Adrenal gland (tissue), 12 donors: Measurements from ENCODE around the gene WLS. TPM values are rescaled to one million over a fixed set of nuclear protein-coding genes. Genes with fewer than 3 reads are reported as not detected.

Source experiments
- DNase-seq, 7 donors: peaks; one replicate each; pipeline ENCODE4 v3.0.0-alpha.2; 2019 to 2020
- H3K27ac ChIP-seq, 5 donors: fragments of 200-600 bp; sonication (generic) in 4 of 5; 1 replicate in 3 of 5; 2 replicates in 2 of 5; pipeline versions ENCODE4 v1.5.1 to v1.8.0; 2016 to 2020; ENCODE audit warnings: mild to moderate bottlenecking in 1 of 5
- H3K27me3 ChIP-seq: fragments of 200-600 bp; 2 replicates; pipeline ENCODE4 v1.8.0; 2021
- H3K36me3 ChIP-seq, 2 donors: fragments of 200-600 bp; replicated peaks in 1 of 2; 1 replicate in 1 of 2; 2 replicates in 1 of 2; pipeline versions ENCODE4 v1.5.1 to v1.8.0; 2018 to 2022
- H3K4me1 ChIP-seq, 2 donors: fragments of 200-600 bp; replicated peaks in 1 of 2; 1 replicate in 1 of 2; 2 replicates in 1 of 2; pipeline versions ENCODE4 v1.5.1 to v1.8.0; 2018 to 2021
- H3K4me3 ChIP-seq, 4 donors: fragments of 200-600 bp; sonication (generic) in 3 of 4; one replicate each; pipeline ENCODE4 v1.5.1; 2016 to 2018
- H3K9me3 ChIP-seq, 3 donors: fragments of 200-600 bp; sonication (generic) in 1 of 3; replicated peaks in 1 of 3; 1 replicate in 2 of 3; 2 replicates in 1 of 3; pipeline versions ENCODE4 v1.5.1 to v1.8.0; 2016 to 2021
- CTCF ChIP-seq, 6 experiments: fragments of 450-650 bp in 4 of 6; fragments of 200-600 bp in 2 of 6; sonication (generic) in 1 of 6; IDR thresholded peaks; 1 replicate in 5 of 6; 2 replicates in 1 of 6; pipeline versions ENCODE4 v1.5.1 to v1.8.0; 2016 to 2021; ENCODE audit warnings: antibody characterized with exemption in 6 of 6, mild to moderate bottlenecking in 2 of 6, moderate library complexity in 1 of 6
- POLR2A ChIP-seq, 2 donors: fragments of 450-650 bp; IDR thresholded peaks; one replicate each; pipeline ENCODE4 v1.6.1; 2017; ENCODE audit warnings: antibody characterized with exemption in 2 of 2, mild to moderate bottlenecking in 2 of 2, moderate library complexity in 1 of 2
- WGBS, 4 donors: extraction: QIAGEN DNeasy Blood & Tissue Kit in 2 of 4; methylation state at CpG; one replicate each; pipeline versions ENCODE4 v1.1.5 to v1.1.7; 2013 to 2017; 5-methylcytosine and 5-hydroxymethylcytosine counted together
- intact Hi-C, 2 donors: fragments of 100-400 bp; cut with DNase I; formaldehyde crosslinking; loops; one replicate each; pipeline versions ENCODE4 v1.14.1 to v1.15.0; 2022 to 2023
- polyA plus RNA-seq, 3 donors: library from polyadenylated mRNA; stranded (reverse); fragments of 200-250 nt in 2 of 3; fragments of 350-450 nt in 1 of 3; fragmentation: Illumina TruSeq in 1 of 3; extraction: RNeasy Lipid Tissue Mini Kit (QIAGEN cat#74804) in 1 of 3; gene quantifications; one replicate each; pipeline ENCODE4 v1.2.3, GENCODE V29; 2013 to 2014
- total RNA-seq, 9 donors: library from RNA; depleted of rRNA in 4 of 9; stranded (reverse); fragments of >200 nt in 4 of 9; fragments of 120-200 nt in 1 of 9; fragmentation: NEBNext Ultra II Directional in 1 of 9; extraction: Animal tissue kit (Norgen Biotek cat#: 25700) in 1 of 9; gene quantifications; one replicate each; pipeline versions ENCODE4 v1.1.0 to v1.2.4, GENCODE V29; 2013 to 2023
- donor health status: healthy with polysubstance abuse.
- donor health status: Bipolar disorder and iron deficiency.
- donor health status: DM: yes; HTN: yes; CAD: no.
- donor health status: DM: no; HTN: no; CAD: no.
- donor health status: DM: no; HTN: no; CAD: no.
- donor health status: DM: yes; HTN: yes; CAD: no.

Gene WLS
- total and polyA plus RNA-seq, 12 donors, result 28.7 to 114 (median 59.5) TPM

- no peak for TF ChIP-seq POLR2A (IDR thresholded peaks at IDR 0.05)
- no peak for TF ChIP-seq CTCF (IDR thresholded peaks at IDR 0.05)
- WGBS, 4 donors, result 91 to 100% (median 98%) methylated on average over 3 of the region's 3 CpGs
- DNase-seq, result no peak
- Histone ChIP-seq H3K27ac (no peak overlapping the region), H3K4me1 (no peaks in the 10 kb centered on the region), H3K36me3 (peaks cover 0 to 3% of the 10 kb centered on the region in 2 donors), H3K4me3 (no peak overlapping the region), H3K27me3 (no peaks in the 10 kb centered on the region), H3K9me3 (no peaks in the 10 kb centered on the region)
- intact Hi-C loops, result no loop called here
These were observed 65.1 kb downstream of the WLS start for GRCh38 chr1:68167211-68167610.

- DNase-seq, result no peak
- WGBS, 4 donors, result 93 to 96% (median 94%) methylated on average over 2 of the region's 2 CpGs
- no peak overlapping the region for H3K27ac ChIP-seq
- TF ChIP-seq CTCF (IDR thresholded peaks at IDR 0.05) (no peak), POLR2A (IDR thresholded peaks at IDR 0.05) (no peak)
- no peaks in the 10 kb centered on the region for H3K4me1 ChIP-seq
- H3K9me3 ChIP-seq, result no peaks in the 10 kb centered on the region
- peaks cover 0 to 4% of the 10 kb centered on the region in 2 donors for H3K36me3 ChIP-seq
- intact Hi-C loops, result no loop called here
- H3K27me3 ChIP-seq, result no peaks in the 10 kb centered on the region
- H3K4me3 ChIP-seq, result no peak overlapping the region
These were observed 66.0 kb downstream of the WLS start for GRCh38 chr1:68166348-68166747.

- Histone ChIP-seq H3K4me3 (no peak overlapping the region), H3K9me3 (no peaks in the 10 kb centered on the region), H3K4me1 (no peaks in the 10 kb centered on the region), H3K27me3 (no peaks in the 10 kb centered on the region), H3K36me3 (peaks cover 0 to 4% of the 10 kb centered on the region in 2 donors), H3K27ac (no peak overlapping the region)
- no peak for TF ChIP-seq POLR2A (IDR thresholded peaks at IDR 0.05)
- TF ChIP-seq CTCF (IDR thresholded peaks at IDR 0.05), result no peak
- intact Hi-C loops, result no loop called here
- no peak for DNase-seq
- WGBS, 4 donors, result 80 to 93% (median 90%) methylated on average over 5 of the region's 5 CpGs
These were observed 66.7 kb downstream of the WLS start for GRCh38 chr1:68165665-68166064.

GRCh38 chr1:68164918-68165317 lies 67.4 kb downstream of the WLS start:
- intact Hi-C loops, result no loop called here
- Histone ChIP-seq H3K27ac (no peak overlapping the region), H3K27me3 (no peaks in the 10 kb centered on the region), H3K36me3 (peaks cover 0 to 4% of the 10 kb centered on the region in 2 donors), H3K4me3 (no peak overlapping the region), H3K4me1 (no peaks in the 10 kb centered on the region), H3K9me3 (no peaks in the 10 kb centered on the region)
- WGBS, 4 donors, result 89 to 100% (median 100%) methylated on average over 1 of the region's 1 CpG
- no peak for DNase-seq
- TF ChIP-seq POLR2A (IDR thresholded peaks at IDR 0.05), result no peak
- no peak for TF ChIP-seq CTCF (IDR thresholded peaks at IDR 0.05)
